ENCODE results near the gene ROPN1B.

The ROPN1B gene

GRCh38 chr3:126003447-126004190 is 34.6 kb downstream of the ROPN1B start:
- DNase-seq = no peak

- DNase-seq = no peak
Observed at GRCh38 chr3:126004217-126004616, 35.2 kb downstream of the ROPN1B start.

- no peak for DNase-seq
Observed at GRCh38 chr3:126004692-126005091, 35.7 kb downstream of the ROPN1B start.

- no peak for DNase-seq
Observed at GRCh38 chr3:126005951-126006350, 37.0 kb downstream of the ROPN1B start.

- DNase-seq = no peak
Observed at GRCh38 chr3:126008219-126008618, 39.2 kb downstream of the ROPN1B start.

GRCh38 chr3:126009181-126009580 is 40.2 kb downstream of the ROPN1B start:
- DNase-seq = no peak

- DNase-seq = no peak
Observed at GRCh38 chr3:126013751-126014156, 44.8 kb downstream of the ROPN1B start.

- no peak for DNase-seq
Observed at GRCh38 chr3:126014252-126014651, 45.3 kb downstream of the ROPN1B start.

- no peak for DNase-seq
Observed at GRCh38 chr3:126015075-126015474, 46.1 kb downstream of the ROPN1B start.

GRCh38 chr3:126016616-126017015 is 47.6 kb downstream of the ROPN1B start:
- no peak for DNase-seq

- no peak for DNase-seq
Observed at GRCh38 chr3:126017362-126017761, 48.4 kb downstream of the ROPN1B start.

- no peak for DNase-seq
Observed at GRCh38 chr3:126018545-126018944, 49.6 kb downstream of the ROPN1B start.

- DNase-seq = no peak
Observed at GRCh38 chr3:126018995-126019394, 50.0 kb downstream of the ROPN1B start.

- DNase-seq = no peak
Observed at GRCh38 chr3:126019683-126020082, 50.7 kb downstream of the ROPN1B start.

GRCh38 chr3:126021224-126021623 is 52.2 kb downstream of the ROPN1B start:
- no peak for DNase-seq

GRCh38 chr3:126021702-126022101 is 52.7 kb downstream of the ROPN1B start:
- no peak for DNase-seq

GRCh38 chr3:126022741-126023359 is 53.9 kb downstream of the ROPN1B start:
- no peak for DNase-seq

- no peak for DNase-seq
Observed at GRCh38 chr3:126023390-126023789, 54.4 kb downstream of the ROPN1B start.

GRCh38 chr3:126024049-126024854 is 55.3 kb downstream of the ROPN1B start:
- no peak for DNase-seq

- DNase-seq = no peak
Observed at GRCh38 chr3:126025116-126025729, 56.2 kb downstream of the ROPN1B start.

- no peak for DNase-seq
Observed at GRCh38 chr3:126025862-126026261, 56.9 kb downstream of the ROPN1B start.

GRCh38 chr3:126026277-126026751 is 57.3 kb downstream of the ROPN1B start:
- DNase-seq = no peak

Measured in nucleus accumbens (tissue), 56 donors.